22Rv1 (cell line): ENCODE measurements around the gene LBHD1.

Experiments used
- CTCF ChIP-seq: fragments of 450-650 bp; IDR thresholded peaks from 2 replicates; pipeline ENCODE4 v1.5.1; 2017; ENCODE audit warnings: mild to moderate bottlenecking
- ZFX ChIP-seq: fragments of 450-650 bp; IDR thresholded peaks from 2 replicates; pipeline ENCODE4 v1.6.1; 2017; ENCODE audit warnings: antibody characterized with exemption, borderline replicate concordance

GRCh38 chr11:62645671-62645945, 26.5 kb downstream of the LBHD1 start:
- no peak for TF ChIP-seq CTCF
- no peak for TF ChIP-seq ZFX
